Neural cell (in vitro differentiated cells): ENCODE results near the gene ARHGEF25. TPM values are rescaled to one million over a fixed set of nuclear protein-coding genes. Genes with fewer than 3 reads are reported as not detected.

Experiments used
- H2AFZ ChIP-seq: fragments of 200-600, 300-800 bp; sonication (generic), shearing (Covaris generic); 2 replicates; pipeline ENCODE4 v1.6.0; 2014; ENCODE audit warnings: low read depth, mild to moderate bottlenecking, antibody characterized with exemption, low read length, moderate library complexity
- H3F3A ChIP-seq: fragments of 200-600 bp; shearing (Covaris generic); 2 replicates; pipeline ENCODE4 v1.6.1; 2016; ENCODE audit warnings: mild to moderate bottlenecking, moderate library complexity, mixed read lengths, antibody characterized with exemption, low read length; ENCODE audit not compliant: insufficient read depth, poor library complexity, severe bottlenecking
- H3K27ac ChIP-seq: fragments of 200-600, 300-800 bp; sonication (generic), shearing (Covaris generic); 2 replicates; pipeline ENCODE4 v1.5.1; 2014; ENCODE audit warnings: mild to moderate bottlenecking, low read length, moderate library complexity
- H3K27me3 ChIP-seq: fragments of 300-800, 200-600 bp; sonication (generic), shearing (Covaris generic); 2 replicates; pipeline ENCODE4 v1.6.0; 2014; ENCODE audit warnings: mild to moderate bottlenecking, low read depth, low read length, moderate library complexity; ENCODE audit not compliant: insufficient read depth
- H3K36me3 ChIP-seq: fragments of 300-800, 200-600 bp; sonication (generic), shearing (Covaris generic); 2 replicates; pipeline ENCODE4 v1.5.1; 2014; ENCODE audit warnings: mild to moderate bottlenecking, antibody characterized with exemption, low read length, moderate library complexity; ENCODE audit not compliant: insufficient read depth
- H3K4me2 ChIP-seq: fragments of 300-800, 200-600 bp; sonication (generic), shearing (Covaris generic); 2 replicates; pipeline ENCODE4 v1.6.0; 2014; ENCODE audit warnings: mild to moderate bottlenecking, low read length
- H3K4me3 ChIP-seq: fragments of 300-800, 200-600 bp; sonication (generic), shearing (Covaris generic); 2 replicates; pipeline ENCODE4 v1.5.1; 2014; ENCODE audit warnings: mild to moderate bottlenecking, low read length, moderate library complexity
- H3K79me2 ChIP-seq: fragments of 200-600 bp; shearing (Covaris generic); replicated peaks from 2 replicates; pipeline ENCODE4 v1.6.0; 2014; ENCODE audit warnings: mild to moderate bottlenecking, low read length, moderate library complexity; ENCODE audit not compliant: insufficient read depth
- H3K9ac ChIP-seq: fragments of 300-800, 200-600 bp; sonication (generic), shearing (Covaris generic); 2 replicates; pipeline ENCODE4 v1.6.1; 2016; ENCODE audit warnings: mild to moderate bottlenecking, low read length, mixed read lengths
- H3K9me2 ChIP-seq: fragments of 200-600 bp; shearing (Covaris generic); 2 replicates; pipeline ENCODE4 v1.6.1; 2016; ENCODE audit warnings: mild to moderate bottlenecking, low read length, mixed read lengths; ENCODE audit not compliant: insufficient read depth
- H3K9me3 ChIP-seq: fragments of 200-600, 300-800 bp; sonication (generic), shearing (Covaris generic); 2 replicates; pipeline ENCODE4 v1.6.1; 2016; ENCODE audit warnings: mild to moderate bottlenecking, mixed run types, low read length, moderate library complexity, mixed read lengths
- H4K20me1 ChIP-seq: fragments of 200-600 bp; shearing (Covaris generic); 2 replicates; pipeline ENCODE4 v1.6.1; 2016; ENCODE audit warnings: mild to moderate bottlenecking, mixed run types; ENCODE audit not compliant: insufficient read depth
- CTCF ChIP-seq: fragments of 450-650 bp; IDR thresholded peaks from 2 replicates; pipeline ENCODE4 v1.5.1; 2014; ENCODE audit warnings: antibody characterized with exemption, mild to moderate bottlenecking, moderate library complexity; ENCODE audit not compliant: poor library complexity, severe bottlenecking
- EP300 ChIP-seq: fragments of 450-650 bp; conservative IDR thresholded peaks from 2 replicates; pipeline ENCODE4 v1.6.1; 2014; ENCODE audit warnings: antibody characterized with exemption, mild to moderate bottlenecking, moderate library complexity; ENCODE audit not compliant: poor library complexity, severe bottlenecking
- EZH2 ChIP-seq: fragments of 200-600, 300-800 bp; shearing (Covaris generic), sonication (generic); IDR thresholded peaks from 2 replicates; pipeline ENCODE4 v1.6.1; 2014; ENCODE audit warnings: antibody characterized with exemption, low read length, borderline replicate concordance, mild to moderate bottlenecking; ENCODE audit not compliant: insufficient read depth, poor library complexity, severe bottlenecking
- MXI1 ChIP-seq: fragments of 450-650 bp; conservative IDR thresholded peaks from 2 replicates; pipeline ENCODE4 v1.6.1; 2014; ENCODE audit warnings: antibody characterized with exemption, mild to moderate bottlenecking; ENCODE audit not compliant: poor library complexity, severe bottlenecking
- POLR2AphosphoS5 ChIP-seq: IDR thresholded peaks from 2 replicates; pipeline ENCODE4 v1.6.1; 2012
- RAD21 ChIP-seq: fragments of 450-650 bp; conservative IDR thresholded peaks from 2 replicates; pipeline ENCODE4 v1.6.1; 2014; ENCODE audit warnings: antibody characterized with exemption, mild to moderate bottlenecking, moderate library complexity
- REST ChIP-seq: IDR thresholded peaks from 2 replicates; pipeline ENCODE4 v1.6.1; 2012; ENCODE audit warnings: borderline replicate concordance
- SMC3 ChIP-seq: fragments of 450-650 bp; conservative IDR thresholded peaks from 2 replicates; pipeline ENCODE4 v1.6.1; 2014; ENCODE audit warnings: antibody characterized with exemption, mild to moderate bottlenecking, moderate library complexity; ENCODE audit not compliant: poor library complexity
- TAF1 ChIP-seq: IDR thresholded peaks from 2 replicates; pipeline ENCODE4 v1.6.1; 2012; ENCODE audit warnings: low read depth
- polyA plus RNA-seq: library from polyadenylated mRNA; depleted of rRNA; stranded (reverse); fragments of >200 nt; gene quantifications from 2 replicates; pipeline ENCODE4 v1.2.3, GENCODE V29; 2014

The ARHGEF25 gene
- polyA plus RNA-seq, 1 donor from 2014 or later, result 12.9 TPM

- Histone ChIP-seq H4K20me1 (no peaks in the 10 kb centered on the region), H3K9ac (no peak overlapping the region), H3K9me2 (no peaks in the 10 kb centered on the region), H3K4me3 (no peak overlapping the region), H2AFZ (no peak overlapping the region), H3K36me3 (peaks cover 20% of the 10 kb centered on the region), H3K27ac (no peak overlapping the region), H3F3A (no peaks in the 10 kb centered on the region), H3K79me2 (no peaks in the 10 kb centered on the region), H3K4me2 (no peak overlapping the region), H3K9me3 (no peaks in the 10 kb centered on the region), H3K27me3 (no peaks in the 10 kb centered on the region)
- TF ChIP-seq RAD21 (no peak), POLR2AphosphoS5 (no peak), CTCF (no peak), SMC3 (no peak), TAF1 (no peak), EP300 (no peak), REST (no peak), EZH2 (no peak), MXI1 (no peak)
These were observed 34.5 kb upstream of the ARHGEF25 start for GRCh38 chr12:57576613-57577160.

- H3K9ac ChIP-seq, result no peak overlapping the region
- peaks cover 20% of the 10 kb centered on the region for H3K36me3 ChIP-seq
- TF ChIP-seq EP300 (no peak), RAD21 (no peak), SMC3 (no peak), POLR2AphosphoS5 (no peak), TAF1 (no peak), REST (no peak)
- no peak overlapping the region for H3K27ac ChIP-seq
- no peaks in the 10 kb centered on the region for H3K9me2 ChIP-seq
- no peak overlapping the region for H3K4me3 ChIP-seq
- H3K79me2 ChIP-seq, result no peaks in the 10 kb centered on the region
- H3K9me3 ChIP-seq, result no peaks in the 10 kb centered on the region
- H3K4me2 ChIP-seq, result no peak overlapping the region
- no peaks in the 10 kb centered on the region for H4K20me1 ChIP-seq
- no peaks in the 10 kb centered on the region for H3K27me3 ChIP-seq
- H3F3A ChIP-seq, result no peaks in the 10 kb centered on the region
- H2AFZ ChIP-seq, result no peak overlapping the region
These were observed 33.1 kb upstream of the ARHGEF25 start for GRCh38 chr12:57577981-57578758.
